ENCODE results near the gene SLC43A2. TPM values are rescaled to one million over a fixed set of nuclear protein-coding genes. Genes with fewer than 3 reads are reported as not detected.
"Not testable (repeated sequence)": the region's sequence is repeated elsewhere in the genome, so short reads cannot be mapped to it uniquely, and the experiment has no call there.

Gene SLC43A2
- total RNA-seq, 1 donor from 2014 or later: 39.9 TPM

DNA sequence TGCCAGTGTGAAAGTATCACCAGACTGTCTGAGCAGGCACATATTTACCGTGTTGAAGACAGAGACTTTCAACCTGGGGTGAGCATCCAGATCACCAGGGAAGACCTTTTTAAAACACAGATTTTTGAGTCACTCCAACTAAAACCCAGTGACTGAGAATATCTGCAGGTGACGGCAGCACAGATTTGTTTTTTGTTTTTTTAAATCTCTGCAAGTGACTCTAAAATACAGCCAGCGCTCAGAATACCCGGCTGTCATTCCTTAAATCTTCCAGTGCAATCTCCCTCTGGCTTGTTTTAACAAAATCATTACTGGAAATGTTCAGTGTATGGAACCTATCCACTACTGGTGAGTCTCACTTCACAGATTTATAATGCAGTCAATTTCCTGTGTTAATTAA lies 92.9 kb downstream of the SLC43A2 start:
- H3K4me1 ChIP-seq: no peaks in the 10 kb centered on the region
- no peaks in the 10 kb centered on the region for H3K9me3 ChIP-seq
- no peak for ATAC-seq
- intact Hi-C loops (cut with DNase I): no loop called here
- TF ChIP-seq, protein P1, sequence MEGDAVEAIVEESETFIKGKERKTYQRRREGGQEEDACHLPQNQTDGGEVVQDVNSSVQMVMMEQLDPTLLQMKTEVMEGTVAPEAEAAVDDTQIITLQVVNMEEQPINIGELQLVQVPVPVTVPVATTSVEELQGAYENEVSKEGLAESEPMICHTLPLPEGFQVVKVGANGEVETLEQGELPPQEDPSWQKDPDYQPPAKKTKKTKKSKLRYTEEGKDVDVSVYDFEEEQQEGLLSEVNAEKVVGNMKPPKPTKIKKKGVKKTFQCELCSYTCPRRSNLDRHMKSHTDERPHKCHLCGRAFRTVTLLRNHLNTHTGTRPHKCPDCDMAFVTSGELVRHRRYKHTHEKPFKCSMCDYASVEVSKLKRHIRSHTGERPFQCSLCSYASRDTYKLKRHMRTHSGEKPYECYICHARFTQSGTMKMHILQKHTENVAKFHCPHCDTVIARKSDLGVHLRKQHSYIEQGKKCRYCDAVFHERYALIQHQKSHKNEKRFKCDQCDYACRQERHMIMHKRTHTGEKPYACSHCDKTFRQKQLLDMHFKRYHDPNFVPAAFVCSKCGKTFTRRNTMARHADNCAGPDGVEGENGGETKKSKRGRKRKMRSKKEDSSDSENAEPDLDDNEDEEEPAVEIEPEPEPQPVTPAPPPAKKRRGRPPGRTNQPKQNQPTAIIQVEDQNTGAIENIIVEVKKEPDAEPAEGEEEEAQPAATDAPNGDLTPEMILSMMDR (IDR thresholded peaks at IDR 0.05): no peak
- no peaks in the 10 kb centered on the region for H3K27me3 ChIP-seq
- no peak overlapping the region for H3K4me3 ChIP-seq
- DNase-seq: no peak
- H3K36me3 ChIP-seq: peaks cover 99% of the 10 kb centered on the region
- H3K27ac ChIP-seq: no peak overlapping the region

DNA sequence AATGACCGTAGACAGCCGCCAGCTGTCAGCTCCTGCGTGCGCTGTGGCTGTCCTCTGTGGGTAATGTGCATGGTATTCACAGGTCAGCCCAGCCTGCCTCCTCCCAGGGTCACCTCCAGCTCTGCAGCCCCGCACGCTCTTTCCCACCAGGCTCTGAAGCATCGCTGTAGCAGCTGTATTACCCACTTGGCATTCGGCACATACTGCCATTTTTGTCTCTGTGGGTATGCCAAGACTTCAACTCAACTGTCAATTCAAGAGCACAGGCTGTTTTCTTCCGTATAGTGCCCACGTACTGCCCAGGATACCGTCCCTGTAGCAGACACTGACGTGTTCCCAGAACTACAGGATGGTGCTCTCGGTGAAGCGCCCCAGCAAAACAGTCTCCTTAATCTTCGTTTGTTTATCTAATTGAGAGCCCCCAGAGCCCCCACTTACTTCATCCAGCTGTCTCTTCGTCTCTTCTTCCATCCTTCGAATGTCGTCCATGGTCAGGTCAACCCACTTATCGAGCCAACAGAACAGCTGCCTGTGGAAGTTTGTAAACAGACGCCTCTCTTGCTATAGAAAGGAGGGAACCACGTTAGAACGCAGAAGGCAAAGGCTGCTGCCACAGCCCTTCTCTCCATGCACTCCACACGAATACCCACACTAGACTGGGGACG lies 94.8 kb downstream of the SLC43A2 start:
- TF ChIP-seq, protein P1 (IDR thresholded peaks at IDR 0.05): no peak
- H3K27me3 ChIP-seq: no peaks in the 10 kb centered on the region
- no peak for DNase-seq
- peak; percentile 14 for ATAC-seq
- no peak overlapping the region for H3K27ac ChIP-seq
- H3K9me3 ChIP-seq: no peaks in the 10 kb centered on the region
- no peak overlapping the region for H3K4me3 ChIP-seq
- no peaks in the 10 kb centered on the region for H3K4me1 ChIP-seq
- H3K36me3 ChIP-seq: peaks cover 96% of the 10 kb centered on the region
- intact Hi-C loops (cut with DNase I): no loop called here

DNA sequence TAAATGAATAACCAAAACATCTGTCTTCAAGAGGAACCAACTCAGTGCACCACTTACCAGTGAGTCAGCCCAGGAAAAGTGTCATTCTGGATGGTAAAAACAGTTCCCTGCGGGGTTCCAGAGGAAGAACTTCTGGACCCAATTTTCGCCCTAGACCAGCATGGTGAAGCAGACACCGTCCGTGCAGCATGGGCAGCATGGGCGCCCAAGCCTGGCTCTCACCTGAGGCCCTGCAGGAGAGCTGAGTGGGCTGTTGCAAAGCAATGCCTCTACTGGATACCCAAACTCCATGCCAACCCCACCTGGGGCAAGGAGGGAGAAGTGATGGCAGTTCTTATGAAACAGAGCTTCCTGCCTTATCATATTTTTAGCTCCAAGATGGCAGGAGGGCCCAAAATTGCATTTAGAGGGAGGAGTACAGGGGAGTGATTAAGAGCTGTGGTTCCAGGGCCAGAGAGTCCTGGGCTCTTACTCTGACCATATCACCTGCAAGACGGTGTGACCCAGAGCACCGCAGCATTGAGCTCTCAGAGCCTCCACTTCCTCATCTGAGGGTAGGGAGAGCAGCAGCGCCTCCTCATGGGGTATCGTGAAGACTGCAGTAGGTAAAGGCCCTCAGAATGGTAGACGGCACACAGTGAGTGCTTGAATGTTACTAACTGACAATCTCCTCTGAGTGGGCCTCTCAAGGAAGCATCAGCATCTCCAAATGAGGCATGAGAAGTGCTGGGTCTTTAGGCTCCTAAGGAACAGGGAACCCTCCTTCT lies 95.6 kb downstream of the SLC43A2 start:
- Histone ChIP-seq H3K4me3 (no peak overlapping the region), H3K27ac (no peak overlapping the region), H3K27me3 (no peaks in the 10 kb centered on the region), H3K9me3 (no peaks in the 10 kb centered on the region), H3K4me1 (no peaks in the 10 kb centered on the region), H3K36me3 (peaks cover 88% of the 10 kb centered on the region)
- ATAC-seq (peak; percentile 81), DNase-seq (no peak)
- TF ChIP-seq, protein P1 (IDR thresholded peaks at IDR 0.05): peak; percentile 37
- intact Hi-C loops (cut with DNase I): no loop called here

DNA sequence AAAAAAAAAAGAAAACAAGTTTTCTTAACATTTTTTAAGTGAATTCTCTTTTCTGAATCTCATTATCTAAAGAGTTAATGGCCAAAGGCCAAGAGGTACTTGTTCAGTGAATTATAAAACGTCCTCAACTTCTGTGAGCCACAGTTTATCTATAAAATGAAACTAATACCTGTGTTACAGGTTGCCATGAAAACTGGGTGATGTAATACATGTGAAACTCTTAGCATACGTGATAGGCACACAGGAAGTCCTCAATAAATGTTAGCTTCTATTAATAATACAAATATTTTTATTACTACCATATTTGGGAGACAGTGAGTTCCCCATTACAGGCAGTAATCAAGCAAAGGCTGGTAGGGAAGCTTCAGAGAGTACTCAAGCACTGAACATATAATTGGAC lies 98.8 kb downstream of the SLC43A2 start:
- ATAC-seq: no peak
- TF ChIP-seq, protein P1 (IDR thresholded peaks at IDR 0.05): no peak

DNA sequence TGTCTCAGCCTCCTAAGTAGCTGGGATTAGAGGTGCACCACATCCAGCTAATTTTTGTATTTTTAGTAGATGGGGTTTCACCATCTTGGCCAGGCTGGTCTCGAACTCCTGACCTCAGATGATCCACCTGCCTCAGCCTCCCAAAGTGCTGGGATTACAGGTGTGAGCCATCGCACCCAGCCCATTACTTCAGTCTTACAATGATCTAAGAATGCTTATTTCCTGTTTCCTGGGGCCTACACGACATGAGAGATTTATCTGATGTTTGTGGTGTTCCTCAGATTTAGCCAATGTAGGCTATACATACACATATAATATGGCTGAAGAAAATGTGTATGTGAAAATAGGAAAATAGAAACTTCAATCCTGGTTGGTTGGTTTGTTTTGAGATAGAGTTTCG lies 101.8 kb downstream of the SLC43A2 start:
- H3K27ac ChIP-seq; intact Hi-C loops (cut with DNase I); ATAC-seq; H3K9me3 ChIP-seq; H3K4me3 ChIP-seq; H3K27me3 ChIP-seq; DNase-seq; H3K4me1 ChIP-seq: not testable (repeated sequence)
- H3K36me3 ChIP-seq: peaks cover 66% of the 10 kb centered on the region

More for the DNA sequence above, 98.8 kb downstream of the SLC43A2 start:
- no peaks in the 10 kb centered on the region for H3K4me1 ChIP-seq
- no peaks in the 10 kb centered on the region for H3K27me3 ChIP-seq
- no peaks in the 10 kb centered on the region for H3K9me3 ChIP-seq
- peaks cover 78% of the 10 kb centered on the region for H3K36me3 ChIP-seq
- DNase-seq: no peak
- intact Hi-C loops (cut with DNase I): no loop called here
- no peak overlapping the region for H3K27ac ChIP-seq
- H3K4me3 ChIP-seq: no peak overlapping the region

DNA sequence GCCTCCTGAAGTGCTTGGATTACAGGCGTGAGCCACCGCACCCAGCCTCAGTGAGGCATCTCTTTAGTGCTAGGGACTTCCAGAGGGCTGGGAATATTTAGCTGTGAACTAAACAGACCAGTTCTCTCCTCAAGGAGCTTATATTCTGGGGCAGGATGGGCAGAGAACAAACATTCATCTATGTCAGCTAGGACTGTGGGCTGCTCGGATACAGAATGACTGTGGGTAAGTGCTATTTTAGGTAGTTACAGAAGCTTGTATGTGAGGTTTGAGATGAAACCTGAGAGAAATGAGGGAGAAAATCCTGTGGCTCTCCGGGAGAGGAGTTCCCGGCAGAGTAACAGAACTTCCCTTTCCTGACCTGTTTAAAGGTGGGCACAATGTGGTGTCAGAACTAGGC lies 106.0 kb downstream of the SLC43A2 start:
- H3K9me3 ChIP-seq: no peaks in the 10 kb centered on the region
- TF ChIP-seq, protein P1 (IDR thresholded peaks at IDR 0.05): no peak
- H3K4me1 ChIP-seq: peaks cover 4% of the 10 kb centered on the region
- no peak overlapping the region for H3K27ac ChIP-seq
- no peak for DNase-seq
- H3K4me3 ChIP-seq: no peak overlapping the region
- H3K27me3 ChIP-seq: no peaks in the 10 kb centered on the region
- intact Hi-C loops (cut with DNase I): no loop called here
- ATAC-seq: no peak
- H3K36me3 ChIP-seq: peaks cover 55% of the 10 kb centered on the region
